Endodermal cell (in vitro differentiated cells): ENCODE results near the gene MAPKAPK3. TPM values are rescaled to one million over a fixed set of nuclear protein-coding genes. Genes with fewer than 3 reads are reported as not detected.

Experiments
- DNase-seq: peaks from one replicate; pipeline ENCODE4 v3.0.0-alpha.2; 2017
- H3K27ac ChIP-seq: 2 replicates; pipeline ENCODE4 v1.5.1; 2013; ENCODE audit warnings: mild to moderate bottlenecking, low read depth, low read length, moderate library complexity
- H3K27me3 ChIP-seq: 2 replicates; pipeline ENCODE4 v1.6.1; 2013; ENCODE audit warnings: mild to moderate bottlenecking, low read length, moderate library complexity; ENCODE audit not compliant: insufficient read depth, control insufficient read depth, poor library complexity, severe bottlenecking
- H3K36me3 ChIP-seq: 2 replicates; pipeline ENCODE4 v1.7.0; 2013; ENCODE audit warnings: mild to moderate bottlenecking, low read length, moderate library complexity; ENCODE audit not compliant: control insufficient read depth, insufficient read depth
- H3K4me1 ChIP-seq: one replicate; pipeline ENCODE4 v1.7.0; 2013; ENCODE audit warnings: low read length; ENCODE audit not compliant: control insufficient read depth, insufficient read depth
- H3K4me3 ChIP-seq: 2 replicates; pipeline ENCODE4 v1.5.1; 2013; ENCODE audit warnings: mild to moderate bottlenecking, low read length, moderate library complexity
- H3K9ac ChIP-seq: 2 replicates; pipeline ENCODE4 v1.6.1; 2013; ENCODE audit warnings: mild to moderate bottlenecking, low read length, moderate library complexity; ENCODE audit not compliant: poor library complexity, severe bottlenecking; ENCODE audit errors: extremely low read depth
- H3K9me3 ChIP-seq: 2 replicates; pipeline ENCODE4 v1.6.1; 2013; ENCODE audit warnings: mild to moderate bottlenecking, low read length, moderate library complexity; ENCODE audit not compliant: control insufficient read depth
- H3K27ac Mint-ChIP-seq: 2 replicates; pipeline ENCODE4 v1.8.0; 2020; ENCODE audit warnings: mixed read lengths
- H3K27me3 Mint-ChIP-seq: 2 replicates; pipeline ENCODE4 v1.8.0; 2021; ENCODE audit warnings: mild to moderate bottlenecking, mixed read lengths; ENCODE audit not compliant: insufficient read depth
- H3K36me3 Mint-ChIP-seq: 2 replicates; pipeline ENCODE4 v1.8.0; 2020; ENCODE audit warnings: low read depth, mixed read lengths
- H3K4me1 Mint-ChIP-seq: 2 replicates; pipeline ENCODE4 v1.8.0; 2020; ENCODE audit warnings: mixed read lengths
- H3K4me3 Mint-ChIP-seq: 2 replicates; pipeline ENCODE4 v1.8.0; 2020; ENCODE audit warnings: mild to moderate bottlenecking, moderate library complexity, mixed read lengths
- H3K9me3 Mint-ChIP-seq: 2 replicates; pipeline ENCODE4 v1.8.0; 2020; ENCODE audit warnings: mild to moderate bottlenecking, mixed read lengths
- WGBS, 2 experiments: methylation state at CpG; one replicate each; pipeline versions ENCODE4 v1.1.5 to v1.1.7; 2013; ENCODE audit warnings: missing lambda C conversion rate in 2 of 2, mixed read lengths in 1 of 2; ENCODE audit not compliant: insufficient coverage in 1 of 2, insufficient read length in 1 of 2; 5-methylcytosine and 5-hydroxymethylcytosine counted together
- total RNA-seq, 2 donors: library from RNA; stranded (reverse); fragmentation: NEBNext Ultra II Directional in 1 of 2; extraction: Animal tissue kit (Norgen Biotek cat#: 25700) in 1 of 2; gene quantifications; 2 replicates in 1 of 2; 3 replicates in 1 of 2; pipeline ENCODE4 v1.2.1, GENCODE V29; 2021
- TF ChIP-seq, protein P1 (sequence below): fragments of 200-600 bp; sonication (generic); conservative IDR thresholded peaks from 2 replicates; pipeline ENCODE4 v1.5.0; 2021; ENCODE audit warnings: antibody characterized with exemption, mild to moderate bottlenecking

The MAPKAPK3 gene
- total RNA-seq, 2 donors from 2014 or later, result 37.2 to 39.7 TPM

DNA sequence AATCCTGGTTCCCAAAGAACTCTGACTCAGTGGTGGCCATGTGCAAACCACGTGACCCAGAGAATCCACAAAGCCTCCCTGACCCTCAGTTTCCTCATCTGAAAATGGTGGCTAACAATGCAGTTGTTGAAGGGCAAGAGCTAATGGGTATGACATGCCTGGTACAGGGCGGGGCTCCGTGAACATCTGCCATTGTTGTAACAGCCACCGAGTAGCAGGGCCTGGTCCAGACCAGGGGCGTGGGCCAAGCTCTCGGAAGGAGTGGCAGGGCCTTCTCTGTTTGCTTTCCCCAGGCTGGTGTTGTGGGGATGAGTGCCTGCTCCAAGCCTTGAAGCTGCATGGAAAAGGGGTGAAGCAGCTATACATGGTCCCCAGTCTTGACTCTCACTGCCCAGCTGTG is 13.4 kb downstream of the MAPKAPK3 start:
- H3K4me3 ChIP-seq, result no peak overlapping the region
- TF ChIP-seq, protein P1, sequence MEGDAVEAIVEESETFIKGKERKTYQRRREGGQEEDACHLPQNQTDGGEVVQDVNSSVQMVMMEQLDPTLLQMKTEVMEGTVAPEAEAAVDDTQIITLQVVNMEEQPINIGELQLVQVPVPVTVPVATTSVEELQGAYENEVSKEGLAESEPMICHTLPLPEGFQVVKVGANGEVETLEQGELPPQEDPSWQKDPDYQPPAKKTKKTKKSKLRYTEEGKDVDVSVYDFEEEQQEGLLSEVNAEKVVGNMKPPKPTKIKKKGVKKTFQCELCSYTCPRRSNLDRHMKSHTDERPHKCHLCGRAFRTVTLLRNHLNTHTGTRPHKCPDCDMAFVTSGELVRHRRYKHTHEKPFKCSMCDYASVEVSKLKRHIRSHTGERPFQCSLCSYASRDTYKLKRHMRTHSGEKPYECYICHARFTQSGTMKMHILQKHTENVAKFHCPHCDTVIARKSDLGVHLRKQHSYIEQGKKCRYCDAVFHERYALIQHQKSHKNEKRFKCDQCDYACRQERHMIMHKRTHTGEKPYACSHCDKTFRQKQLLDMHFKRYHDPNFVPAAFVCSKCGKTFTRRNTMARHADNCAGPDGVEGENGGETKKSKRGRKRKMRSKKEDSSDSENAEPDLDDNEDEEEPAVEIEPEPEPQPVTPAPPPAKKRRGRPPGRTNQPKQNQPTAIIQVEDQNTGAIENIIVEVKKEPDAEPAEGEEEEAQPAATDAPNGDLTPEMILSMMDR, result no peak
- no peak overlapping the region for H3K27ac ChIP-seq
- no peak for DNase-seq
- peaks cover 5% of the 10 kb centered on the region for H3K4me1 ChIP-seq
- WGBS, 2 experiments, result 86 to 97% methylated on average over 3 to 6 of the region's 6 CpGs
- Mint-ChIP-seq H3K36me3 (peaks cover 2% of the 10 kb centered on the region), H3K4me3 (no peak overlapping the region), H3K27ac (no peak overlapping the region), H3K27me3 (no peaks in the 10 kb centered on the region), H3K4me1 (peaks cover 23% of the 10 kb centered on the region), H3K9me3 (no peaks in the 10 kb centered on the region)
- no peak overlapping the region for H3K9ac ChIP-seq
- H3K36me3 ChIP-seq, result no peaks in the 10 kb centered on the region
- H3K9me3 ChIP-seq, result no peaks in the 10 kb centered on the region
- H3K27me3 ChIP-seq, result no peaks in the 10 kb centered on the region

DNA sequence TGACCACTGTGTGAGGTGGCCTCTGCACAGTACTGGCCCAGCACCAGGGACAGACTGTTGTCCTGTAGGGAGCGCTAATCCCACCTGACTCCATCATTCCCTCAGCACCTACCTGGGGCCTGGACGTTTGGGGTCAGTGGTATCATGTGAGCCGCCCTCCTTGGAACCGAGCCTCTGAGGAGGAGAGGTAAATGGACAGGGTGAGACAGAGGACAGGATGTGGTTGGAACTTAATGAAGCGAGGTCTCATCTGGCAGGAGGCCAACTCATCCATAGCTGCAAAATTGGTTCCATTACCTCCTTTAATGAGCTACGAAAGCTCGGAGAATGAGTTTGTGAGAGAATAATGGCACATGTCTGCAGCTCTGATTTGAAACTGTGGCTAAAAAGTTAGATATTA is 13.9 kb downstream of the MAPKAPK3 start:
- TF ChIP-seq, protein P1, result peak; percentile 23
- H3K4me3 ChIP-seq, result no peak overlapping the region
- H3K27ac Mint-ChIP-seq, result no peak overlapping the region
- H3K36me3 Mint-ChIP-seq, result peaks cover 2% of the 10 kb centered on the region
- H3K27me3 Mint-ChIP-seq, result no peaks in the 10 kb centered on the region
- H3K4me3 Mint-ChIP-seq, result no peak overlapping the region
- no peaks in the 10 kb centered on the region for H3K27me3 ChIP-seq
- DNase-seq, result no peak
- peaks cover 20% of the 10 kb centered on the region for H3K4me1 Mint-ChIP-seq
- H3K9me3 ChIP-seq, result no peaks in the 10 kb centered on the region
- no peaks in the 10 kb centered on the region for H3K36me3 ChIP-seq
- H3K9ac ChIP-seq, result no peak overlapping the region
- H3K4me1 ChIP-seq, result peaks cover under 1% of the 10 kb centered on the region
- H3K9me3 Mint-ChIP-seq, result no peaks in the 10 kb centered on the region
- WGBS, 2 experiments, result 93 to 95% methylated on average over 5 to 7 of the region's 7 CpGs
- H3K27ac ChIP-seq, result no peak overlapping the region

DNA sequence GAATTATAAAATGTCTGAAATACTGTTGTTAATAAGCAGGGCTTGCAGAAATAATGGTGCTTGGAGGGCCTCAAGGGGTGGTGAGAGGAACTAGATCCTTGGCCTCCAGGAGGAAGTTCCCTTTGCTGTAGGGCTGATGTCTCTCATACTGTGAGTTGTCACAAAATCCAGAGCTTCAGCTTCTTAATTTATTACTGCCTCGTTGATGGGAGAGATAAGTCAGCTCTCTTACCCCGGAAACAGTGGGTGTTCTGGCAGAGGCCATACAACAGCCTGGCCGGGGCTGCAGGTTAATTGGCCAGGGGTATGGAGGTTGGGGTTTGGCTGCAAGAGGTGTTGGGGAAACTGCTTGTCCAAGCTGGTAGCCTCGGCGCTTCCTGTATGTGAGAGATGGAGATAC is 15.5 kb downstream of the MAPKAPK3 start:
- Mint-ChIP-seq H3K36me3 (peaks cover 2% of the 10 kb centered on the region), H3K27me3 (no peaks in the 10 kb centered on the region), H3K4me1 (peaks cover 25% of the 10 kb centered on the region), H3K27ac (no peak overlapping the region), H3K9me3 (no peaks in the 10 kb centered on the region), H3K4me3 (no peak overlapping the region)
- Histone ChIP-seq H3K27me3 (no peaks in the 10 kb centered on the region), H3K27ac (no peak overlapping the region), H3K4me1 (no peaks in the 10 kb centered on the region), H3K9ac (no peak overlapping the region), H3K36me3 (no peaks in the 10 kb centered on the region), H3K9me3 (no peaks in the 10 kb centered on the region), H3K4me3 (no peak overlapping the region)
- 80 to 91% methylated on average over 1 to 5 of the region's 5 CpGs for WGBS, 2 experiments
- no peak for DNase-seq
- TF ChIP-seq, protein P1, result no peak
